HepG2 (cell line): Measurements from ENCODE around the gene CELF2. TPM values are rescaled to one million over a fixed set of nuclear protein-coding genes. Genes with fewer than 3 reads are reported as not detected.

Source experiments
- ATAC-seq: fragments of 200-7000 bp; cut with Tn5 transposase; 3 replicates; pipeline ENCODE4 v1.9.1; 2020; ENCODE audit warnings: mild to moderate bottlenecking, moderate library complexity
- BruUV-seq: library from RNA; stranded (reverse); fragments of 400-500 nt; replicated peaks from 2 replicates; lab custom pipeline; 2021; lab: Mats Ljungman, UMichigan
- CTCF ChIA-PET: fragments of 300-600 bp; formaldehyde crosslinking; extraction: SDS; loops from one replicate; lab custom pipeline; 2021; ENCODE audit warnings: low total read pairs, inconsistent platforms, low intra/inter-chr PET ratio; lab: Yijun Ruan, JAX
- POLR2A ChIA-PET: fragments of 350-600 bp; sonication (Branson Sonifier 250); formaldehyde crosslinking; loops from one replicate; lab custom pipeline; 2020; ENCODE audit warnings: antibody characterized with exemption, inconsistent platforms; lab: Yijun Ruan, JAX
- DNase-seq: peaks from one replicate; pipeline ENCODE4 v3.0.0-alpha.2; 2015; ENCODE audit warnings: low spot score
- FAIRE-seq: peaks from 3 replicates; lab custom pipeline; 2011; peaks lifted over from hg19 to GRCh38; lab: Jason Lieb, UNC
- H2AFZ ChIP-seq: one replicate; pipeline ENCODE4 v1.6.1; 2011; ENCODE audit warnings: low read length, inconsistent platforms
- H3K27ac ChIP-seq: fragments of 300-600 bp; 3 replicates; pipeline ENCODE4 v1.8.0; 2011; ENCODE audit warnings: mixed run types, mild to moderate bottlenecking, mixed read lengths, low read length, inconsistent platforms; ENCODE audit not compliant: insufficient read depth; ENCODE audit errors: extremely low read length
- H3K27me3 ChIP-seq, 2 experiments: fragments of 200-600 bp in 1 of 2; 2 replicates in 1 of 2; 3 replicates in 1 of 2; pipeline versions ENCODE4 v1.6.0 to v1.8.0; 2011; ENCODE audit warnings: low read length in 2 of 2, mild to moderate bottlenecking in 2 of 2, moderate library complexity in 2 of 2, inconsistent platforms in 1 of 2; ENCODE audit not compliant: insufficient read depth in 2 of 2, control insufficient read depth in 1 of 2
- H3K36me3 ChIP-seq, 2 experiments: fragments of 200-600 bp in 1 of 2; replicated peaks in 1 of 2; 2 replicates in 1 of 2; 3 replicates in 1 of 2; pipeline versions ENCODE4 v1.5.1 to v1.8.0; 2011; ENCODE audit warnings: low read length in 2 of 2, inconsistent platforms in 1 of 2; ENCODE audit not compliant: insufficient read depth in 2 of 2, control insufficient read depth in 1 of 2
- H3K4me1 ChIP-seq: 2 replicates; pipeline ENCODE4 v1.5.1; 2012; ENCODE audit warnings: low read length, inconsistent platforms; ENCODE audit not compliant: insufficient read depth
- H3K4me2 ChIP-seq: 2 replicates; pipeline ENCODE4 v1.6.0; 2011; ENCODE audit warnings: low read depth, low read length, inconsistent platforms
- H3K4me3 ChIP-seq, 3 experiments: fragments of 200-600 bp in 1 of 3; sonication (generic), shearing (Covaris generic) in 1 of 3; replicated peaks in 1 of 3; 2 replicates each; pipeline ENCODE4 v1.5.1; 2011 to 2016; ENCODE audit warnings: low read length in 3 of 3, inconsistent platforms in 2 of 3, low read depth in 2 of 3, mild to moderate bottlenecking in 2 of 3, control low read depth in 1 of 3, mixed read lengths in 1 of 3; ENCODE audit not compliant: insufficient read depth in 1 of 3
- H3K79me2 ChIP-seq: one replicate; pipeline ENCODE4 v1.6.1; 2011; ENCODE audit warnings: low read length, inconsistent platforms; ENCODE audit not compliant: insufficient read depth
- H3K9ac ChIP-seq: 2 replicates; pipeline ENCODE4 v1.6.0; 2011; ENCODE audit warnings: mild to moderate bottlenecking, low read depth, low read length, inconsistent platforms; ENCODE audit not compliant: insufficient read depth
- H3K9me3 ChIP-seq: 2 replicates; pipeline ENCODE4 v1.5.1; 2012; ENCODE audit warnings: mild to moderate bottlenecking, low read length
- H4K20me1 ChIP-seq: 2 replicates; pipeline ENCODE4 v1.6.0; 2011; ENCODE audit warnings: inconsistent platforms, mild to moderate bottlenecking, low read length, moderate library complexity; ENCODE audit not compliant: insufficient read depth
- CHCHD3 ChIP-seq: sonication (generic); formaldehyde crosslinking; IDR thresholded peaks from 2 replicates; pipeline ENCODE4 v1.8.0; 2022; ENCODE audit warnings: mild to moderate bottlenecking, missing genetic modification reagents, moderate library complexity
- E2F1 ChIP-seq: sonication (generic); formaldehyde crosslinking; IDR thresholded peaks from 2 replicates; pipeline ENCODE4 v1.5.0; 2020; ENCODE audit warnings: missing genetic modification reagents
- KDM5A ChIP-seq: fragments of 200-600 bp; sonication (generic); IDR thresholded peaks from 2 replicates; pipeline ENCODE4 v1.7.0; 2018; ENCODE audit warnings: antibody characterized with exemption, mild to moderate bottlenecking, low read length, borderline replicate concordance
- MAFF ChIP-seq: IDR thresholded peaks from 2 replicates; pipeline ENCODE4 v1.6.1; 2011; ENCODE audit warnings: low read depth, low read length, improper control_type of control experiment
- MED1 ChIP-seq: sonication (generic); formaldehyde crosslinking; IDR thresholded peaks from 2 replicates; pipeline ENCODE4 v1.4.0; 2020; ENCODE audit warnings: missing genetic modification reagents
- MTF2 ChIP-seq: sonication (generic); formaldehyde crosslinking; IDR thresholded peaks from 2 replicates; pipeline ENCODE4 v1.5.0; 2020; ENCODE audit warnings: missing genetic modification reagents, borderline replicate concordance
- NFKB2 ChIP-seq: sonication (generic); formaldehyde crosslinking; IDR thresholded peaks from 2 replicates; pipeline ENCODE4 v1.4.0; 2020; ENCODE audit warnings: missing genetic modification reagents, borderline replicate concordance
- THYN1 ChIP-seq: sonication (generic); formaldehyde crosslinking; IDR thresholded peaks from 2 replicates; pipeline ENCODE4 v1.8.1; 2023; ENCODE audit warnings: low read depth, mild to moderate bottlenecking, moderate library complexity, missing genetic modification reagents, borderline replicate concordance
- ZFX ChIP-seq: sonication (generic); formaldehyde crosslinking; IDR thresholded peaks from 2 replicates; pipeline ENCODE4 v1.4.0; 2020; ENCODE audit warnings: mild to moderate bottlenecking, low read depth, missing genetic modification reagents, moderate library complexity
- ZNF431 ChIP-seq: sonication (generic); formaldehyde crosslinking; IDR thresholded peaks from 2 replicates; pipeline ENCODE4 v1.9.0; 2022; ENCODE audit warnings: missing genetic modification reagents, low read depth, mild to moderate bottlenecking, borderline replicate concordance
- ZNF556 ChIP-seq: sonication (generic); formaldehyde crosslinking; IDR thresholded peaks from 2 replicates; pipeline ENCODE4 v1.4.0; 2020; ENCODE audit warnings: mild to moderate bottlenecking, missing genetic modification reagents, borderline replicate concordance
- ZNF589 ChIP-seq: sonication (generic); formaldehyde crosslinking; conservative IDR thresholded peaks from 2 replicates; pipeline ENCODE4 v1.8.0; 2022; ENCODE audit warnings: mild to moderate bottlenecking, moderate library complexity, missing genetic modification reagents
- ZNF670 ChIP-seq: sonication (generic); formaldehyde crosslinking; IDR thresholded peaks from 2 replicates; pipeline ENCODE4 v1.8.0; 2022; ENCODE audit warnings: mild to moderate bottlenecking, missing genetic modification reagents, borderline replicate concordance
- WGBS: methylation state at CpG from one replicate; pipeline ENCODE4 v1.1.6; 2017; ENCODE audit warnings: low lambda C conversion rate; 5-methylcytosine and 5-hydroxymethylcytosine counted together
- in situ Hi-C: cut with HindIII; loops from 2 replicates; pipeline ENCODE4 v1.10.0; 2017; ENCODE audit warnings: low pct_unique_long_range_greater_than_20kb; ENCODE audit not compliant: extremely low pct_ligation_motif_present
- intact Hi-C: fragments of 100-400 bp; cut with micrococcal nuclease; formaldehyde crosslinking; loops from one replicate; pipeline ENCODE4 v1.10.0; 2022; ENCODE audit not compliant: unreplicated experiment
- polyA plus RNA-seq, 8 experiments: library from polyadenylated mRNA; depleted of rRNA in 3 of 8; stranded (reverse) in 7 of 8; unstranded in 1 of 8; fragments of >200 nt; fragmentation: Illumina TruSeq in 4 of 8; extraction: Trizol in 4 of 8; gene quantifications; 2 replicates each; pipeline versions ENCODE4 v1.2.1 to v1.2.3, GENCODE V29; 2011 to 2016; ENCODE audit warnings: low read depth in 4 of 8, missing spikeins in 1 of 8, mixed read lengths in 1 of 8; ENCODE audit not compliant: insufficient read depth in 1 of 8
- total RNA-seq, 5 experiments: library from RNA; depleted of rRNA; stranded (reverse); fragments of >200 nt; fragmentation: Illumina TruSeq; extraction: Trizol; gene quantifications; 2 replicates each; pipeline ENCODE4 v1.2.3, GENCODE V29; 2016; ENCODE audit warnings: low read depth in 1 of 5
- TF ChIP-seq, protein P1 (sequence below): sonication (generic); formaldehyde crosslinking; conservative IDR thresholded peaks from 2 replicates; pipeline ENCODE4 v1.8.0; 2022; ENCODE audit warnings: low read depth, missing genetic modification reagents
- TF ChIP-seq, protein P2 (sequence below): sonication (generic); formaldehyde crosslinking; IDR thresholded peaks from 2 replicates; pipeline ENCODE4 v1.9.0; 2021; ENCODE audit warnings: missing genetic modification reagents, mild to moderate bottlenecking, borderline replicate concordance
- TF ChIP-seq, protein P3 (sequence below): sonication (generic); formaldehyde crosslinking; IDR thresholded peaks from 2 replicates; pipeline ENCODE4 v1.5.0; 2020; ENCODE audit warnings: missing genetic modification reagents

Gene CELF2
- total and polyA plus RNA-seq, 2 of the 13 experiments (the other 11 are each of a cell fraction or from before 2014, with no cell fraction given) = not detected

- TF ChIP-seq, protein P1, sequence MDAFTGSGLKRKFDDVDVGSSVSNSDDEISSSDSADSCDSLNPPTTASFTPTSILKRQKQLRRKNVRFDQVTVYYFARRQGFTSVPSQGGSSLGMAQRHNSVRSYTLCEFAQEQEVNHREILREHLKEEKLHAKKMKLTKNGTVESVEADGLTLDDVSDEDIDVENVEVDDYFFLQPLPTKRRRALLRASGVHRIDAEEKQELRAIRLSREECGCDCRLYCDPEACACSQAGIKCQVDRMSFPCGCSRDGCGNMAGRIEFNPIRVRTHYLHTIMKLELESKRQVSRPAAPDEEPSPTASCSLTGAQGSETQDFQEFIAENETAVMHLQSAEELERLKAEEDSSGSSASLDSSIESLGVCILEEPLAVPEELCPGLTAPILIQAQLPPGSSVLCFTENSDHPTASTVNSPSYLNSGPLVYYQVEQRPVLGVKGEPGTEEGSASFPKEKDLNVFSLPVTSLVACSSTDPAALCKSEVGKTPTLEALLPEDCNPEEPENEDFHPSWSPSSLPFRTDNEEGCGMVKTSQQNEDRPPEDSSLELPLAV (CRISPR knock-in tag) = no peak
- no peak for TF ChIP-seq MTF2 (CRISPR knock-in tag)
- TF ChIP-seq ZFX (CRISPR knock-in tag) = no peak
- TF ChIP-seq, protein P2, sequence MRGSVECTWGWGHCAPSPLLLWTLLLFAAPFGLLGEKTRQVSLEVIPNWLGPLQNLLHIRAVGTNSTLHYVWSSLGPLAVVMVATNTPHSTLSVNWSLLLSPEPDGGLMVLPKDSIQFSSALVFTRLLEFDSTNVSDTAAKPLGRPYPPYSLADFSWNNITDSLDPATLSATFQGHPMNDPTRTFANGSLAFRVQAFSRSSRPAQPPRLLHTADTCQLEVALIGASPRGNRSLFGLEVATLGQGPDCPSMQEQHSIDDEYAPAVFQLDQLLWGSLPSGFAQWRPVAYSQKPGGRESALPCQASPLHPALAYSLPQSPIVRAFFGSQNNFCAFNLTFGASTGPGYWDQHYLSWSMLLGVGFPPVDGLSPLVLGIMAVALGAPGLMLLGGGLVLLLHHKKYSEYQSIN (CRISPR knock-in tag) = no peak
- no peak for TF ChIP-seq MED1 (CRISPR knock-in tag)
- TF ChIP-seq, all 625 proteins: peak for 0
Measured at GRCh38 chr10:11304906-11305585, 287.4 kb downstream of the CELF2 start (continued).

GRCh38 chr10:11305825-11306593 lies 288.3 kb downstream of the CELF2 start:
- 5% methylated on average over 11 of the region's 13 CpGs for WGBS
- CTCF ChIA-PET = no interaction called here
- H3K4me3 ChIP-seq = no peak overlapping the region
- POLR2A ChIA-PET = no interaction called here
- no peak overlapping the region for H2AFZ ChIP-seq
- H3K4me2 ChIP-seq = no peak overlapping the region
- no peaks in the 10 kb centered on the region for H4K20me1 ChIP-seq
- no peak overlapping the region for H3K27ac ChIP-seq
- in situ Hi-C loops (no loop called here), intact Hi-C loops (no loop called here)
- H3K4me1 ChIP-seq = no peaks in the 10 kb centered on the region
- H3K79me2 ChIP-seq = no peaks in the 10 kb centered on the region
- no peak for ATAC-seq
- no peak for DNase-seq
- H3K9ac ChIP-seq = no peak overlapping the region
- no peaks in the 10 kb centered on the region for H3K36me3 ChIP-seq
- H3K9me3 ChIP-seq = no peaks in the 10 kb centered on the region
- no peak for FAIRE-seq
- no TSS peak for BruUV-seq
- H3K27me3 ChIP-seq = peaks cover 1 to 25% of the 10 kb centered on the region in 2 experiments; a peak in 3 of 5 replicates
- TF ChIP-seq KDM5A (no peak), ZNF556 (CRISPR knock-in tag) (no peak), ZNF589 (no peak), ZNF431 (CRISPR knock-in tag) (no peak), NFKB2 (CRISPR knock-in tag) (no peak), ZNF670 (CRISPR knock-in tag) (no peak), CHCHD3 (CRISPR knock-in tag) (no peak), MAFF (no peak), E2F1 (CRISPR knock-in tag) (no peak), THYN1 (CRISPR knock-in tag) (no peak)
- TF ChIP-seq, protein P3, sequence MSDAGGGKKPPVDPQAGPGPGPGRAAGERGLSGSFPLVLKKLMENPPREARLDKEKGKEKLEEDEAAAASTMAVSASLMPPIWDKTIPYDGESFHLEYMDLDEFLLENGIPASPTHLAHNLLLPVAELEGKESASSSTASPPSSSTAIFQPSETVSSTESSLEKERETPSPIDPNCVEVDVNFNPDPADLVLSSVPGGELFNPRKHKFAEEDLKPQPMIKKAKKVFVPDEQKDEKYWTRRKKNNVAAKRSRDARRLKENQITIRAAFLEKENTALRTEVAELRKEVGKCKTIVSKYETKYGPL (CRISPR knock-in tag) = no peak
